Measurements from ENCODE around the gene KIFC3.

DNA sequence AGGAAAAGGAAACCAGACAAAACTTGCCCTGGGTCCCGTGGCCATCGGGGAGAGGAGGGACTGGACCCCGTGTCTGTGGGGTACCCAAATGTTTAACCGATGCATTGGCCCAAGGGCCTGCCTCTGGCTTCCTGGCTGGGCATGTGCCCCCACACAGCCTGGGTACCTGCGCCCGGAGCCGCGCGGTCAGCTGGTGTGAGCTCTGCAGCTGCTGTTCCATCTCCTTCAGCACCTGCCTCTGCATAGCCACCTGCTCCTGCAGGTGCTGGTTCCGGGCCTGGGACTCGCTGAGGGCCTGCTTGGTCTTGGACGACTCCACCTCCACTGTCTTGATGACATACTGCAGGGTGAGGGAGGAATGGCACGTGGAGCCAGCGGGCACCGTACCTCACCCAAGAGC is 31.9 kb downstream of the KIFC3 start:
- TF ChIP-seq CTCF (IDR thresholded peaks at IDR 0.05; ENCODE audit: low read depth, low read length) (no peak), EZH2phosphoT487 (IDR thresholded peaks at IDR 0.05; ENCODE audit: low read depth) (no peak)

Data from OCI-LY3 (cell line).